ENCODE measurements around the gene NPSR1.

DNA sequence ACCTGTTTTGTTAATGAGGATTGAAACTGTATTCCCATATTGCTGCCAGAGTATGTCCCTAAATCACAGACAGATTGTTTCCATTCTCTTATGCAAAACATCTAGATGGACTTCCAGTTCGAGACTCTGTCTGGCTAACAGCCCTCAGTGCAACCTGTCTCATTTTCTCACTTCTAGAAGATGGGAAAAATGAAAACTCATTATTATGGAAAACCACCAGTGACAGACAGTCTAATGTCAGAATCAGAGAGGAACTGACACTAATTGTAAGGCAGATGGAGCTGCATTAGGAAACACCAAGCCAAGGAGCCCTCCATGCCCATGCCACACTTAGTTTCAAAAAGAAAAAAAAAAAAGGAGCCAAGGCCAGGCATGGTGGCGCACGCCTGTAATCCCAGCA lies 61.6 kb downstream of the NPSR1 start:
- TF ChIP-seq CTCF (IDR thresholded peaks at IDR 0.05; ENCODE audit: poor library complexity) (no peak), EZH2phosphoT487 (IDR thresholded peaks at IDR 0.05; ENCODE audit: low read depth, severe bottlenecking, unreplicated experiment) (no peak)

All from hepatocyte (in vitro differentiated cells).